ENCODE results near the gene NPHP4.

GRCh38 chr1:5861871-5862825 lies 130.1 kb downstream of the NPHP4 start:
- TF ChIP-seq CTCF (optimal IDR thresholded peaks at IDR 0.05 in 1 of 3, IDR thresholded peaks at IDR 0.05 in 1 of 3, conservative IDR thresholded peaks at IDR 0.05 in 1 of 3; ENCODE audit: extremely low read depth in 1 of 3, insufficient read depth in 2 of 3, low read length in 3 of 3), result no peak
- no peak for TF ChIP-seq EZH2 (IDR thresholded peaks at IDR 0.05; ENCODE audit: low read length)
